ENCODE data around the gene ARHGAP1.

The ARHGAP1 gene

GRCh38 chr11:46677169-46677568, 23.2 kb downstream of the ARHGAP1 start:
- TF ChIP-seq CTCF (IDR thresholded peaks at IDR 0.05; ENCODE audit: borderline replicate concordance, insufficient read depth, low read depth, low read length): no peak
- no peak overlapping the region for H3K4me3 ChIP-seq (ENCODE audit: low read depth, low read length)

- TF ChIP-seq CTCF (IDR thresholded peaks at IDR 0.05; ENCODE audit: borderline replicate concordance, insufficient read depth, low read depth, low read length): no peak
- no peak overlapping the region for H3K4me3 ChIP-seq (ENCODE audit: low read depth, low read length)
Observed at GRCh38 chr11:46676436-46677158, 23.8 kb downstream of the ARHGAP1 start.

- no peak overlapping the region for H3K4me3 ChIP-seq (ENCODE audit: low read depth, low read length)
- TF ChIP-seq CTCF (IDR thresholded peaks at IDR 0.05; ENCODE audit: borderline replicate concordance, insufficient read depth, low read depth, low read length): no peak
Observed at GRCh38 chr11:46675949-46676348, 24.5 kb downstream of the ARHGAP1 start.

- TF ChIP-seq CTCF (IDR thresholded peaks at IDR 0.05; ENCODE audit: borderline replicate concordance, insufficient read depth, low read depth, low read length): no peak
- H3K4me3 ChIP-seq (ENCODE audit: low read depth, low read length): no peak overlapping the region
Observed at GRCh38 chr11:46675288-46675851, 25.0 kb downstream of the ARHGAP1 start.

GRCh38 chr11:46674463-46675287, 25.7 kb downstream of the ARHGAP1 start:
- H3K4me3 ChIP-seq (ENCODE audit: low read depth, low read length): no peak overlapping the region
- no peak for TF ChIP-seq CTCF (IDR thresholded peaks at IDR 0.05; ENCODE audit: borderline replicate concordance, insufficient read depth, low read depth, low read length)

- no peak for TF ChIP-seq CTCF (IDR thresholded peaks at IDR 0.05; ENCODE audit: borderline replicate concordance, insufficient read depth, low read depth, low read length)
- H3K4me3 ChIP-seq (ENCODE audit: low read depth, low read length): no peak overlapping the region
Observed at GRCh38 chr11:46673713-46674462, 26.5 kb downstream of the ARHGAP1 start.

All from GM12875 (cell line).